CD8-positive, alpha-beta memory T cell (primary cell): ENCODE measurements around the gene ZSCAN10. TPM values are rescaled to one million over a fixed set of nuclear protein-coding genes. Genes with fewer than 3 reads are reported as not detected.
"Not testable (repeated sequence)": the region's sequence is repeated elsewhere in the genome, so short reads cannot be mapped to it uniquely, and the experiment has no call there.

Experiments used
- CTCF ChIA-PET: fragments of 350-600 bp; sonication (Branson Sonifier 250); formaldehyde crosslinking; loops from one replicate; lab custom pipeline; 2021; ENCODE audit warnings: antibody characterized with exemption; lab: Charles Lee
- POLR2A ChIA-PET: fragments of 350-600 bp; sonication (Branson Sonifier 250); formaldehyde crosslinking; loops from one replicate; lab custom pipeline; 2021; ENCODE audit warnings: antibody characterized with exemption; lab: Charles Lee
- DNase-seq, 5 donors: peaks; one replicate each; pipeline versions ENCODE4 v3.0.0 to v3.0.0-alpha.2; 2020 to 2022; ENCODE audit warnings: mixed read lengths in 1 of 5
- H3K27ac ChIP-seq: one replicate; pipeline ENCODE4 v1.7.0; 2013; ENCODE audit warnings: low read depth, mild to moderate bottlenecking, low read length, moderate library complexity
- H3K27me3 ChIP-seq: 2 replicates; pipeline ENCODE4 v1.7.0; 2013; ENCODE audit warnings: low read length, mild to moderate bottlenecking; ENCODE audit not compliant: insufficient read depth, poor library complexity, severe bottlenecking
- H3K36me3 ChIP-seq: 2 replicates; pipeline ENCODE4 v1.7.0; 2013; ENCODE audit warnings: mild to moderate bottlenecking, low read length, moderate library complexity; ENCODE audit not compliant: insufficient read depth
- H3K4me1 ChIP-seq: 2 replicates; pipeline ENCODE4 v1.7.0; 2013; ENCODE audit warnings: mild to moderate bottlenecking, low read length, moderate library complexity; ENCODE audit not compliant: insufficient read depth
- H3K4me3 ChIP-seq: 2 replicates; pipeline ENCODE4 v1.7.0; 2013; ENCODE audit warnings: mild to moderate bottlenecking, low read length
- H3K9me3 ChIP-seq: 2 replicates; pipeline ENCODE4 v1.7.0; 2013; ENCODE audit warnings: mild to moderate bottlenecking, low read length
- H3K27ac Mint-ChIP-seq, 8 donors: one replicate each; pipeline ENCODE4 v1.8.0; 2020 to 2021; ENCODE audit warnings: mixed read lengths in 8 of 8, mild to moderate bottlenecking in 6 of 8, inconsistent platforms in 3 of 8, moderate library complexity in 3 of 8
- H3K27me3 Mint-ChIP-seq, 2 donors: one replicate each; pipeline ENCODE4 v1.8.0; 2020 to 2021; ENCODE audit warnings: mixed read lengths in 2 of 2, mild to moderate bottlenecking in 1 of 2, moderate library complexity in 1 of 2
- H3K36me3 Mint-ChIP-seq, 3 donors: one replicate each; pipeline ENCODE4 v1.8.0; 2020 to 2021; ENCODE audit warnings: mixed read lengths in 3 of 3, inconsistent platforms in 1 of 3, mild to moderate bottlenecking in 1 of 3
- H3K4me1 Mint-ChIP-seq, 3 donors: one replicate each; pipeline ENCODE4 v1.8.0; 2020 to 2021; ENCODE audit warnings: mixed read lengths in 3 of 3, inconsistent platforms in 1 of 3, mild to moderate bottlenecking in 1 of 3
- H3K4me3 Mint-ChIP-seq, 7 donors: one replicate each; pipeline ENCODE4 v1.8.0; 2020 to 2021; ENCODE audit warnings: mixed read lengths in 7 of 7, mild to moderate bottlenecking in 6 of 7, moderate library complexity in 4 of 7, inconsistent platforms in 2 of 7
- H3K9me3 Mint-ChIP-seq, 5 donors: one replicate each; pipeline ENCODE4 v1.8.0; 2020 to 2022; ENCODE audit warnings: mixed read lengths in 5 of 5, mild to moderate bottlenecking in 3 of 5, moderate library complexity in 2 of 5, inconsistent platforms in 1 of 5
- polyA plus RNA-seq: library from polyadenylated mRNA; unstranded; fragments of 300-500 nt; fragmentation: Illumina TruSeq; gene quantifications from one replicate; pipeline ENCODE4 v1.2.3, GENCODE V29; 2021
- total RNA-seq, 2 experiments: library from RNA; stranded (reverse); gene quantifications; one replicate each; pipeline ENCODE4 v1.2.3, GENCODE V29; 2021

The ZSCAN10 gene
- total and polyA plus RNA-seq, 3 experiments from 2014 or later: 0.15 TPM; not detected in 2

GRCh38 chr16:3085868-3086595, 13.1 kb downstream of the ZSCAN10 start:
- peaks cover 33 to 63% (median 38%) of the 10 kb centered on the region in 3 donors for H3K4me1 Mint-ChIP-seq
- peak overlapping the region in 5 of 8 donors; percentile 36 to 79 (median 57) for H3K27ac Mint-ChIP-seq
- no peaks in the 10 kb centered on the region for H3K9me3 ChIP-seq
- no peaks in the 10 kb centered on the region for H3K36me3 ChIP-seq
- H3K4me1 ChIP-seq: peaks cover 29% of the 10 kb centered on the region
- DNase-seq: no peak
- no peak overlapping the region for H3K4me3 ChIP-seq
- no peaks in the 10 kb centered on the region for H3K36me3 Mint-ChIP-seq
- no peak overlapping the region for H3K27ac ChIP-seq
- H3K27me3 ChIP-seq: no peaks in the 10 kb centered on the region
- CTCF ChIA-PET: interaction anchor here (1.0 to 1.3 kb wide), 2 partner anchors 10 to 11 kb away, joined by 3 read pairs; no protein-coding TSS in a partner anchor
- POLR2A ChIA-PET: no interaction called here
- peak overlapping the region in 3 of 7 donors; percentile 37 to 68 (median 38) for H3K4me3 Mint-ChIP-seq
- H3K27me3 Mint-ChIP-seq: no peaks in the 10 kb centered on the region
- H3K9me3 Mint-ChIP-seq: no peaks in the 10 kb centered on the region

- H3K27me3 ChIP-seq: no peaks in the 10 kb centered on the region
- Mint-ChIP-seq H3K27me3 (no peaks in the 10 kb centered on the region), H3K4me1 (peaks cover 38 to 69% (median 40%) of the 10 kb centered on the region in 3 donors), H3K9me3 (no peaks in the 10 kb centered on the region), H3K27ac (peak overlapping the region in 5 of 8 donors; percentile 11 to 79 (median 28)), H3K36me3 (peaks cover 0 to under 1% (median 0%) of the 10 kb centered on the region in 3 donors), H3K4me3 (peak overlapping the region in 3 of 7 donors; percentile 2 to 45 (median 9))
- H3K9me3 ChIP-seq: no peaks in the 10 kb centered on the region
- no peak overlapping the region for H3K27ac ChIP-seq
- ChIA-PET CTCF (interaction anchor here (1.0 to 1.3 kb wide), 2 partner anchors 9 to 11 kb away, joined by 3 read pairs; no protein-coding TSS in a partner anchor), POLR2A (no interaction called here)
- H3K36me3 ChIP-seq: no peaks in the 10 kb centered on the region
- peaks cover 30% of the 10 kb centered on the region for H3K4me1 ChIP-seq
- no peak for DNase-seq
- no peak overlapping the region for H3K4me3 ChIP-seq
Measured at GRCh38 chr16:3084969-3085670, 14.0 kb downstream of the ZSCAN10 start.

DNA sequence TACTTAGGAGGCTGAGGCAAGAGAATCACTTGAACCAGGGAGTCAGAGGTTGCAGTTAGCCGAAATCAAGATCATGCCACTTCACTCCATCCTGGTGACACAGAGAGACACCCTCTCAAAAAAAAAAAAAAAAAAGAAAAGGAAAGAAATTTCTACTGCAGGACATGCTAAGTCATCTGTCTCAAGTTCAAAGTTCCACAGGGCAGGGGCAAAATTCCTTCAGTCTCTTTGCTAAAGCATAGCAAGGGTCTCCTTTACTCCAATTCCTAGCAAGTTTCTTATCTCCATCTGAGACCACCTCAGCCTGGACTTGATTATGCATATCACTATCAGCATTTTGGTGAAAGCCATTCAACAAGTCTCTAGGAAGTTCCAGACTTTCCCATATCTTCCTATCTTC, 14.6 kb downstream of the ZSCAN10 start:
- no peak for DNase-seq
- Histone ChIP-seq H3K36me3 (no peaks in the 10 kb centered on the region), H3K27me3 (no peaks in the 10 kb centered on the region), H3K9me3 (no peaks in the 10 kb centered on the region), H3K4me1 (peaks cover 36% of the 10 kb centered on the region), H3K27ac (no peak overlapping the region), H3K4me3 (no peak overlapping the region)
- Mint-ChIP-seq H3K4me1 (peaks cover 44 to 75% (median 46%) of the 10 kb centered on the region in 3 donors), H3K27ac (peak overlapping the region in 3 of 8 donors; percentile 15 to 79 (median 42)), H3K36me3 (peaks cover 0 to 6% (median 2%) of the 10 kb centered on the region in 3 donors), H3K27me3 (no peaks in the 10 kb centered on the region), H3K9me3 (no peaks in the 10 kb centered on the region), H3K4me3 (no peak overlapping the region)
- ChIA-PET POLR2A (interaction anchor here (0.7 kb wide), 1 partner anchor 73 kb away, joined by 5 read pairs; no protein-coding TSS in a partner anchor), CTCF (interaction anchor here (0.7 to 1.2 kb wide), 3 partner anchors 12 to 45 kb away, joined by 3 to 4 read pairs (median 3); no protein-coding TSS in a partner anchor)

DNA sequence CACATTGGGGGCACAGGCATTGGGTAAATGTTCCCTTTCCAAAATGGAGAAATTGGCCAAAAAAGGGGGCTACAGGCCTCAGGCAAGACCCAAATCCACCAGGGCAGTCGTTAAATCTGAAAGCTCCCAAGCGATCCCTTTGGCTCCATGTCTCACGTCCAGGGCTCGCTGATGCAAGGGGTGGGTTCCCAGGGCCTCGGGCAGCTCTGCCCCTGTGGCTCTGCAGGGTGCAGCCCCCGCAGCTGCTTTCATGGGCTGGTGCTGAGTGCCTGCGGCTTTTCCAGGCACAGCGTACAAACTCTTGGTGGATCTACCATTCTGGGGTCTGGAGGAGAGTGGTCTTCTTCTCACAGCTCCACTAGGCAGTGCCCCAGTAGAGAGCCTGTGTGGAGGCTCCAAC, 15.7 kb downstream of the ZSCAN10 start:
- POLR2A ChIA-PET, DNase-seq, H3K27me3 Mint-ChIP-seq, H3K4me3 ChIP-seq, H3K27me3 ChIP-seq, H3K36me3 ChIP-seq, H3K9me3 Mint-ChIP-seq, H3K27ac ChIP-seq, H3K9me3 ChIP-seq: not testable (repeated sequence)
- Mint-ChIP-seq H3K4me3 (peak overlapping the region in 1 of 7 donors; percentile 15), H3K36me3 (peaks cover 2 to 12% (median 2%) of the 10 kb centered on the region in 3 donors), H3K27ac (peak overlapping the region in 5 of 8 donors; percentile 24 to 81 (median 76)), H3K4me1 (peaks cover 50 to 82% (median 51%) of the 10 kb centered on the region in 3 donors)
- CTCF ChIA-PET: interaction anchor here (1.2 kb wide), 1 partner anchor 15 kb away, joined by 4 read pairs; no protein-coding TSS in a partner anchor
- H3K4me1 ChIP-seq: peaks cover 46% of the 10 kb centered on the region

GRCh38 chr16:3081957-3082356, 17.1 kb downstream of the ZSCAN10 start:
- H3K4me3 ChIP-seq, H3K27me3 Mint-ChIP-seq, H3K9me3 Mint-ChIP-seq, DNase-seq, H3K4me3 Mint-ChIP-seq, H3K27me3 ChIP-seq, H3K9me3 ChIP-seq, CTCF ChIA-PET, H3K27ac ChIP-seq, H3K36me3 ChIP-seq: not testable (repeated sequence)
- Mint-ChIP-seq H3K27ac (peak overlapping the region in 3 of 8 donors; percentile 51 to 75 (median 58)), H3K36me3 (peaks cover 2 to 16% (median 4%) of the 10 kb centered on the region in 3 donors), H3K4me1 (peaks cover 54 to 82% (median 56%) of the 10 kb centered on the region in 3 donors)
- POLR2A ChIA-PET: interaction anchor here (0.6 kb wide), 1 partner anchor 150 kb away, joined by 5 read pairs; no protein-coding TSS in a partner anchor
- H3K4me1 ChIP-seq: peaks cover 49% of the 10 kb centered on the region

DNA sequence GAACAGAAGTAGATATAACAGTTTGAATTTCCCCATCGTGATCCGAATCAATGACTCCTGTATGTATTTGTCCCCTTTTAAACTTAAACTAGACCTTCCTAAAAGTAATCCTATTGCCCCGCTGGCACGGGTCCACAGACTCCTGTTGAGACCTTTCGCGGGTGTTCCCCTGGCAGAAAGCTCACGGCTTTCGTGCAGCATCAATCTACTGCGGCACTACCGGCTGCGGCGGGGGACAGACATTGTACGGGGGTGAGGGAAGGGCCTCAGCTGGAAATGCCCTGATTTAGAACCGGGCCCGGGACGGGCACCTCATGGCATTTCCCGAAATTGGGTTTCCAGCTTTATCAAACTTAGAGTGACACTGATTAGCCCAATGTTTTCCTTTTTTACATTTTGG, 19.1 kb downstream of the ZSCAN10 start:
- Mint-ChIP-seq H3K27me3 (no peaks in the 10 kb centered on the region), H3K27ac (peak overlapping the region; percentile 9 to 94 (median 69)), H3K9me3 (no peaks in the 10 kb centered on the region), H3K4me1 (peaks cover 65 to 90% (median 65%) of the 10 kb centered on the region in 3 donors), H3K4me3 (peak overlapping the region in 4 of 7 donors; percentile 3 to 60 (median 36)), H3K36me3 (peaks cover 2 to 16% (median 4%) of the 10 kb centered on the region in 3 donors)
- Histone ChIP-seq H3K27ac (no peak overlapping the region), H3K4me3 (no peak overlapping the region), H3K4me1 (peaks cover 63% of the 10 kb centered on the region), H3K27me3 (no peaks in the 10 kb centered on the region), H3K36me3 (no peaks in the 10 kb centered on the region), H3K9me3 (no peaks in the 10 kb centered on the region)
- ChIA-PET CTCF (interaction anchor here (1.0 to 7.1 kb wide), 3 partner anchors 16 to 51 kb away, joined by 8 to 56 read pairs (median 10); no protein-coding TSS in a partner anchor), POLR2A (no interaction called here)
- DNase-seq: no peak

- Histone ChIP-seq H3K27ac (peak overlapping the region; percentile 48), H3K4me3 (peak overlapping the region; percentile 45), H3K9me3 (no peaks in the 10 kb centered on the region), H3K36me3 (no peaks in the 10 kb centered on the region), H3K27me3 (no peaks in the 10 kb centered on the region), H3K4me1 (peaks cover 93% of the 10 kb centered on the region)
- ChIA-PET CTCF (interaction anchor here (0.9 to 7.1 kb wide), 13 partner anchors 9 to 59 kb away, joined by 3 to 69 read pairs (median 13); partner anchors contain the start of genes IL32, ZNF213 and ZSCAN10), POLR2A (interaction anchor here (0.6 to 4.9 kb wide), 10 partner anchors 11 to 388 kb away, joined by 3 to 53 read pairs (median 5); partner anchors contain the start of genes IL32, ZNF213 and ZSCAN10)
- H3K36me3 Mint-ChIP-seq: peaks cover 2 to 16% (median 4%) of the 10 kb centered on the region in 3 donors
- H3K4me1 Mint-ChIP-seq: peaks cover 80 to 95% (median 91%) of the 10 kb centered on the region in 3 donors
- H3K4me3 Mint-ChIP-seq: peak overlapping the region; percentile 77 to 91 (median 83)
- no peaks in the 10 kb centered on the region for H3K9me3 Mint-ChIP-seq
- peak overlapping the region; percentile 92 to 97 (median 95) for H3K27ac Mint-ChIP-seq
- no peaks in the 10 kb centered on the region for H3K27me3 Mint-ChIP-seq
- DNase-seq: no peak
Measured at GRCh38 chr16:3076577-3076976, 22.5 kb downstream of the ZSCAN10 start.
